SKM-1 (cell line): ENCODE measurements around the gene ORC4.

Experiments used
- DNase-seq: peaks from one replicate; lab custom pipeline; 2025; ENCODE audit not compliant: unreplicated experiment; lab: John Stamatoyannopoulos, UW

ORC4 gene

GRCh38 chr2:147934881-147935620 is 85.5 kb downstream of the ORC4 start:
- DNase-seq = no peak

- DNase-seq = no peak
These were observed 86.6 kb downstream of the ORC4 start for GRCh38 chr2:147933931-147934330.

- DNase-seq = no peak
These were observed 93.4 kb downstream of the ORC4 start for GRCh38 chr2:147927053-147927588.

GRCh38 chr2:147925886-147926285 is 94.7 kb downstream of the ORC4 start:
- DNase-seq = no peak

- DNase-seq = no peak
These were observed 95.9 kb downstream of the ORC4 start for GRCh38 chr2:147924647-147925046.

- no peak for DNase-seq
These were observed 96.7 kb downstream of the ORC4 start for GRCh38 chr2:147923846-147924245.

GRCh38 chr2:147917161-147917560 is 103.4 kb downstream of the ORC4 start:
- DNase-seq = no peak

- no peak for DNase-seq
These were observed 103.8 kb downstream of the ORC4 start for GRCh38 chr2:147916723-147917122.

- no peak for DNase-seq
These were observed 104.5 kb downstream of the ORC4 start for GRCh38 chr2:147916067-147916466.

- DNase-seq = peak; percentile 9
These were observed 106.6 kb downstream of the ORC4 start for GRCh38 chr2:147913701-147914480.

- DNase-seq = peak; percentile 41
These were observed 109.5 kb downstream of the ORC4 start for GRCh38 chr2:147910990-147911473.

- DNase-seq = no peak
These were observed 111.4 kb downstream of the ORC4 start for GRCh38 chr2:147909178-147909577.

- no peak for DNase-seq
These were observed 116.5 kb downstream of the ORC4 start for GRCh38 chr2:147904051-147904450.

GRCh38 chr2:147888680-147889079 is 131.9 kb downstream of the ORC4 start:
- DNase-seq = no peak

GRCh38 chr2:147886136-147886535 is 134.4 kb downstream of the ORC4 start:
- DNase-seq = no peak

- DNase-seq = no peak
These were observed 135.7 kb downstream of the ORC4 start for GRCh38 chr2:147884830-147885229.

GRCh38 chr2:147882631-147883030 is 137.9 kb downstream of the ORC4 start:
- DNase-seq = no peak
